Measurements from ENCODE around the gene DFFA.
A peak's percentile ranks its signal among the peaks of the same experiment; 100 is the strongest.

The DFFA gene

GRCh38 chr1:10472220-10473144, at the start of gene DFFA:
Gene DFFA (minus strand): TSS chr1:10472529. CDS start chr1:10472458, 71 bp downstream.
- peak; percentile 81 to 87 (median 83) for DNase-seq (ENCODE audit: low read depth in 2 of 3, low spot score in 2 of 3)

GRCh38 chr1:10521537-10522157, 49.3 kb upstream of the DFFA start:
- DNase-seq (ENCODE audit: low read depth in 2 of 3, low spot score in 2 of 3) = no peak

GRCh38 chr1:10520952-10521351, 48.6 kb upstream of the DFFA start:
- DNase-seq (ENCODE audit: low read depth in 2 of 3, low spot score in 2 of 3) = no peak

DNA sequence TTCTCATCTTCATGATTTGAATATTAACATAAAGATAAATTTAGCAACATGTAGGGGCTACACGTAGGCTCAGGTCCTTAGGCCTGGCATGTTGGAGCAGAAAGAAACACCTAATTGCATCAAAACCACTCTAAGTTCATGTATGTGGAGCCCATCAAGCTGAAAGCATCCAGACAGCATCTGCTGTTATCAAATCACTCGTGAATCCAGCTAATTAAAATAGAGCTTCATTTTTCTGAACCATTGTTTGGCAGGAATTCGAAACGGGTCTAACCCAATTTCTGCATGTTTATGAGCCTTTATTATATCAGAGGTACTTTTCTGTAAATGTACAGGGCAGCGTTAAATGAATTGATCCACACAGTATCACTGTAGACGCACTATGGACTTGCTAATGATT, 48.2 kb upstream of the DFFA start:
- no peak for DNase-seq (ENCODE audit: low read depth in 2 of 3, low spot score in 2 of 3)

DNA sequence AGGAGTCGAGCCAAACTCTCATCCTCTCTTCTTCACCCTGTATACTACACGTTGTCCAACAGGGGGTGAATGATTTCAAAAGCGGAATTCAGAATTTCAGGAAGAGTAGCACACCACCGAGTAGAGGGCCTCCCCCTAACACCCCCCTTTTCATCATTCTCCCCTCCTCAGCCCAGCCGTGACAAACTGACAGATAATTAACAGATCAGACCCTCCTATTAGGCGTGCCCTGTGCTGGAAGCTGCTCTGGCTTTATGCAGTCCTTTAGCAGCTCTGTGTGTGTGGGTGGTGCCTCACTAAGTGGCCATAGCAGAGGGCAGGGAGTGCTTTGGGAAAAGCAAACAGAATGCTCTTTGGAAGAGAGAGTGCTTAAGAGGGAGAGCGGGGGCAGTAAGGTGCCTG, 46.7 kb upstream of the DFFA start:
- DNase-seq (ENCODE audit: low read depth in 2 of 3, low spot score in 2 of 3) = no peak

- no peak for DNase-seq (ENCODE audit: low read depth in 2 of 3, low spot score in 2 of 3)
These were observed 45.3 kb upstream of the DFFA start for GRCh38 chr1:10517677-10517982.

DNA sequence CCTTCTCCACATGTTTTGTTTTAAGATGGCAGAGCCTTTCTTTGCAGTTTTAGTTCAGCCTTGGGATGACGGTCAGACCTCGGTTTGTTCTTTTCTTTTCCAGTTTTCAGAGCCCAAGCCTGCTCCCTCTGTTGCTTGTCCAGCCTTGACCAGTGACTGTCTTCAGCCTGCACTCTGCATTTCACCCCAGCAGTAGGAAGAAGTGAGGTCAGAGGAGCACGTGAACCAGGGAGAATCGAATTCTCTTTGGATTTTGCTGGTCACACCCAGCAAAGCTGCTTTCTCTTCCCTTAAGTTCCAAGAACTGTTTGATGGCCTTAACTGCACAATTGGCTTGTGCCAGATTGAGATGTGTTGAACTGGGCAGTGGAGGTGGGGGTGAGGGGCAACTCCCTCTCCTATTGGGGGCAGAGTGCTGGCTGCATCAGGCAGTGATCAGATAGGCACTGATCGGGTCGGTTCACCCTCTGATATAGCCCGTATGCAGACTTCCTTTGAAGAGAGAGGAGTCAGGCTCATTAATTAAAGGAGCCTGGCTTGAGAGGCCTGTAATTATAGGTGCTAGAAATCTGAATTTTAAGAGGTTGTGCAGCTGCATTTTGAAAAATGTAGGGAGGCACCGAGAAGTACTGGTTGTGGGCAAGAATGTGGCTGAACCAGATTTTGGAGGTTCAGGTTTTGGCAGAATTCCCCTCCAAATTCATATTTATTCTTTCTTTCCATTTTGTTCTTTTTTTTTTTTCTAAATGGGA, 44.8 kb upstream of the DFFA start:
- DNase-seq (ENCODE audit: low read depth in 2 of 3, low spot score in 2 of 3) = no peak

DNA sequence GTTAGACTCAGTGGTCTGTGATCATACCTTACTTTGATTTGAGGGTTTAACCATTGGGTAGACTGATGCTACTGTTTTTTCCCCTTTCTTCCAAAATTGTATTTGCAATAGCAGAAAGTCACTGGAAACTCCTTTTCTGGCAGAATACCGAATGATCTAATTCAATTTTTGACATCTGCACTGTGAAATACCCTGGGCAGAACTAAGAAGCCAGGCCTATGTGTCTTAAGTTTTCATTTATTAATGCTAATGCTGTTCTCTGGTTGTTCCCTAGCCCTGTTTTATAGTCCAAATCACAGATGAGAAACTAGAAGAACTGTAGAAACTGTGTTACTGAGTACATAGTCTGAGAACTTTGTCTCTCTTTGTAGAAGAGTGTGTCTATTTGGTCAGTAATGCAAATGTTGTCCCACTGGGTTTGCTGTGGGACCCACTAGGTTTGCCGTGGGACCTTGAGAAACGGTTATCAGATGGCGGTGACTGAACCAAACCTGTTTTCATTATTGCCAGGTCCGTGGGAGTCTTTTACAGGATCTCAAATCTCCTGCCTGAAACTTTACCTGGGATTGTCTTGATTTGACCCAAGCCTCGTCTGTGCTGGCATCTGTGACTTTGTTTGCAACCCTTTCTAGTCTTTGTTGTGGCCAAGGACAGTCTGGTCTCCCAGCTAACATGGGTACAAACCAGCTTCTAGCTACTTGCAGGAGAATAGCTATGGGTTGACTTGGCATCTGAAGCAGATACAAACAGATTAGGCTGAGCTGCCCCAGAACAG, 43.8 kb upstream of the DFFA start:
- no peak for DNase-seq (ENCODE audit: low read depth in 2 of 3, low spot score in 2 of 3)

- DNase-seq (ENCODE audit: low read depth in 2 of 3, low spot score in 2 of 3) = no peak
These were observed 43.1 kb upstream of the DFFA start for GRCh38 chr1:10515301-10515975.

- no peak for DNase-seq (ENCODE audit: low read depth in 2 of 3, low spot score in 2 of 3)
These were observed 42.3 kb upstream of the DFFA start for GRCh38 chr1:10514490-10515235.

GRCh38 chr1:10513199-10513598, 40.9 kb upstream of the DFFA start:
- no peak for DNase-seq (ENCODE audit: low read depth in 2 of 3, low spot score in 2 of 3)

DNA sequence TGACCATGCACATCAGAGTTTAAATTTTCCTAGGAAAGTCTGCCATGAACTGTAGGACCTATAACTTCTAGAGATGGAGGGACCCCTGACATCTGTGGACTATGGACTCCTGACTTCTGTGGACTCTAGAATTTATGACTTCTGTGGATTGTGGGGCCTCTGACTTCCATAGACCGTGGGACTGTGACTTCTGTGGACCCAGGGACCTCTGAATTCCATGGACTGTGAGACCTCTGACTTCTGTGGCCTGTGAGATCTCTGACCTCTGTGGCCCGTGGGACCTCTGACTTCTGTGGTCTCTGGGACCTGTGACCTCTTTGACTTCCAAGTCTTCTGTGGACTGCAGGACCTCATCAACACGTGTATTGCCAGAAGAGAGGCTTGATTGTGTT, 39.2 kb upstream of the DFFA start:
- DNase-seq (ENCODE audit: low read depth in 2 of 3, low spot score in 2 of 3) = no peak

DNA sequence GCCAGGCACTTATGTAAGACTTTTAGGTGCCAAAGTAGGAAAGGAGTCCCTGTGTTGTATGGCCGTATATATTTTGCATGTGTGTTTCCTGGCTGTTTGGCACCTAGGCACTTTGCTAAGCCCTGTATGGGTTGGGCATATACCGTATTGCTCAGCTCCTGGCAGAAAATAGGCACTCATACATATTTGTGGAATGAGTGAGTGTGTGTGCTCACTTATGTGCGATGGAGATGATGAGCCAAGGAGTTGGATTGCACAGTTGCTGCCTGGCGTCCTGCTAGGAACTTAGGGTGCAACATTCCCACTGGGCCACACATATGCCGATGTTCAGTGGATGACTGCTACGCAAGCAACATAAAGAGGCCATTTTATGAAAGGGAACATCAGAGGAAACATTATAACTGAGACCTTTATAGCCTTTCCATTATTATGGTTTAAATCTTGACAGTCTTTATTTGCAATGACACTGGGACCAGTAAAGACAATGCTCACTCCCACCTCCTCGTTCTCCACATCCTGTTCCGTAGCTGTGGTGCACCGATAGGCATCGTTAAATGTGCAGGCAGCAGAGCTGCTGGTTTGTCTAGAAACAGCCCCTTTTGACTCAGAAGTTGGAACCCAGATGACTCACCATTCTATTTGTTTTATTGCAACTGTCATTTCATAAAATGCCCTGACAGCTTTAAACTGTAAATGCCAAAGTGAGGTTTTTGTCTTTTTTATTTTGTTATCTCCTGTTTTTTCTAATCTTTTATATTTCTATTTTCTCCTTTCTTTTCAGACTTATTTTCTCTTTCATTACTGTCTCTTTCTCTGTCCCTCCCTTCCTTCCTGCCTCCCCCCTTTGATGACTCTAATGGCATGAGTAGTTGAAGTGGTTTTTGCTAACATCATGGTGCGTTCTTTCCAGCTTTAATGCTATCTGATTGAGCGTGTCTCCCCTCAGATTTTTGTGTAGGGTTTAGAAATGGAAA, 38.5 kb upstream of the DFFA start:
- peak in 2 of 3 experiments; percentile 50 to 60 for DNase-seq (ENCODE audit: low read depth in 2 of 3, low spot score in 2 of 3)

DNA sequence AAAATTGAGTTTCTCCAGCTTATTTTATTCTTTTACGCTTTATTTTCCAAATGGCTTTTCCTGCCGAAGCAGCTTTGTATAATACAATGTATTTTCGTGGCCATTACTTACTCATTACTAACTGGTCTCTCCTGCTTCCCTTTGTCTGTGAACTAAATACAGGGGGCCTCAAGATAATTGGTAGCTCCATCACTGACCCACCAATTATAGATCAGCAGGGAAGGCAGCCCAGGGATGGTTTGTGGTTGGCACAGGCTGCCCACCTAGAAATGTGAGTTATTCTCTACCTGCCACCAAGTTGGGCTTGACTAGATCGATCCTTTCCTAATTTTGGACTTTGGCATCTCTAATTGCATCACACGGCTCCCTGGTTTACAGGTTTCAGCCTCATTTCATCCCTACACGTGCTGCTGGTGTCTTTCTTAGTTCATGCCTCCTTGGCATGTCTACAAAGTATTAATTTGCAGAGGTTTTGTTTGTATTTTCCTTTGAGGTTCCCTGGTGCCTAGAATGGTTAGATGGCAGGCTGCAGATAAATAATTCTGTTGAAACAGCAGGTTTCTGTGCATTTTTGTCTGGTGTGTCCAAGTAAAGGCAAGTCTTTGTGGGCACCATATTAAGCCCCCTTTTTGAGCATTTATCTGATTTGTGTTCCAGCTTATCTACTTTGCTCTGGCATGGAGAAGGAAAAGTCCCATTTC, 37.6 kb upstream of the DFFA start:
- no peak for DNase-seq (ENCODE audit: low read depth in 2 of 3, low spot score in 2 of 3)

DNA sequence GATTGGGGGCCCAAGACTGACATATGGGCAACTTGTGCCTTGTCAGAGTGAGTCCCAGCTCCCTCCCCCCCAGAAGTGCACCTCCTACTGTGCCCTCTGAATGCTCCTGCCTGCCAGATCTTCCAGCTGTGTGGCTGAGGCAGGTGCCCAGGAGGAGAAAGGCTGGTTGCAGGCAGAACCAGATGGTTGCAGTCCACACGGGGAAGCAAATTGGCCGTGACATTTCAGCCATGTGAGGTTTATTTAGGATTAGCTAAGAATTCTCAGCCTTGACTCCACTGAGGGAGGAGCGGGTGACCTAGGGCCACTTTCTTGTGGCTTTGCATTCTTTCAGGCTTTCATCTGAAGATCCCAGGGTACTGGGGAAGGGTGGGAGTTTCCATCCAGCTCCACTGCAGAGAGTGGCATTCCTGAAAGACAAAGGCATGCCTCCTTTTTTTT, 36.2 kb upstream of the DFFA start:
- DNase-seq (ENCODE audit: low read depth in 2 of 3, low spot score in 2 of 3) = no peak

GRCh38 chr1:10507111-10507879, 35.0 kb upstream of the DFFA start:
- no peak for DNase-seq (ENCODE audit: low read depth in 2 of 3, low spot score in 2 of 3)

GRCh38 chr1:10506677-10507047, 34.3 kb upstream of the DFFA start:
- no peak for DNase-seq (ENCODE audit: low read depth in 2 of 3, low spot score in 2 of 3)
